Trophoblast cell (in vitro differentiated cells and primary cell): ENCODE measurements around the gene JUN.
A peak's percentile ranks its signal among the peaks of the same experiment; 100 is the strongest.

Experiments used
- DNase-seq, 2 donors: peaks; one replicate each; pipeline ENCODE4 v3.0.0-alpha.2; 2016
- H2AFZ ChIP-seq: 2 replicates; pipeline ENCODE4 v1.6.1; 2013; ENCODE audit warnings: low read length, moderate library complexity, mild to moderate bottlenecking; ENCODE audit not compliant: insufficient read depth, poor library complexity
- H2AK5ac ChIP-seq: 2 replicates; pipeline ENCODE4 v1.6.1; 2013; ENCODE audit warnings: mild to moderate bottlenecking, low read length
- H2BK120ac ChIP-seq: 2 replicates; pipeline ENCODE4 v1.6.1; 2013; ENCODE audit warnings: low read length, mild to moderate bottlenecking, moderate library complexity; ENCODE audit not compliant: insufficient read depth, poor library complexity
- H2BK12ac ChIP-seq: 2 replicates; pipeline ENCODE4 v1.6.1; 2013; ENCODE audit warnings: mild to moderate bottlenecking, low read length, moderate library complexity
- H2BK5ac ChIP-seq: 2 replicates; pipeline ENCODE4 v1.6.1; 2013; ENCODE audit warnings: low read length, low read depth, moderate library complexity, mild to moderate bottlenecking; ENCODE audit not compliant: poor library complexity
- H3K14ac ChIP-seq: 2 replicates; pipeline ENCODE4 v1.6.1; 2013; ENCODE audit warnings: mild to moderate bottlenecking, low read length
- H3K18ac ChIP-seq: 2 replicates; pipeline ENCODE4 v1.6.1; 2013; ENCODE audit warnings: mild to moderate bottlenecking, low read length
- H3K23ac ChIP-seq: 2 replicates; pipeline ENCODE4 v1.6.1; 2013; ENCODE audit warnings: low read length
- H3K27ac ChIP-seq: 2 replicates; pipeline ENCODE4 v1.5.1; 2013; ENCODE audit warnings: low read depth, mild to moderate bottlenecking, inconsistent platforms, low read length, moderate library complexity
- H3K27me3 ChIP-seq: 2 replicates; pipeline ENCODE4 v1.6.1; 2013; ENCODE audit warnings: inconsistent platforms, mild to moderate bottlenecking, low read length, moderate library complexity; ENCODE audit not compliant: insufficient read depth
- H3K36me3 ChIP-seq, 2 experiments: 1 replicate in 1 of 2; 2 replicates in 1 of 2; pipeline ENCODE4 v1.6.1; 2013; ENCODE audit warnings: low read length in 2 of 2, mild to moderate bottlenecking in 2 of 2, moderate library complexity in 1 of 2; ENCODE audit not compliant: insufficient read depth in 2 of 2, control insufficient read depth in 1 of 2
- H3K4ac ChIP-seq: 2 replicates; pipeline ENCODE4 v1.6.1; 2013; ENCODE audit warnings: low read depth, mild to moderate bottlenecking, low read length, moderate library complexity
- H3K4me1 ChIP-seq, 2 experiments: 1 replicate in 1 of 2; 2 replicates in 1 of 2; pipeline ENCODE4 v1.6.1; 2013; ENCODE audit warnings: low read length in 2 of 2, mild to moderate bottlenecking in 2 of 2, moderate library complexity in 1 of 2; ENCODE audit not compliant: insufficient read depth in 2 of 2, control insufficient read depth in 1 of 2
- H3K4me2 ChIP-seq: 2 replicates; pipeline ENCODE4 v1.6.1; 2013; ENCODE audit warnings: inconsistent platforms, mild to moderate bottlenecking, low read length, moderate library complexity
- H3K4me3 ChIP-seq: 2 replicates; pipeline ENCODE4 v1.5.1; 2013; ENCODE audit warnings: mild to moderate bottlenecking, low read depth, low read length, inconsistent platforms
- H3K79me1 ChIP-seq: one replicate; pipeline ENCODE4 v1.6.1; 2013; ENCODE audit warnings: low read length
- H3K79me2 ChIP-seq: 2 replicates; pipeline ENCODE4 v1.6.1; 2013; ENCODE audit warnings: low read length, mild to moderate bottlenecking; ENCODE audit not compliant: control insufficient read depth, insufficient read depth, poor library complexity
- H3K9ac ChIP-seq: 2 replicates; pipeline ENCODE4 v1.6.1; 2013; ENCODE audit warnings: mild to moderate bottlenecking, low read length
- H3K9me3 ChIP-seq: 2 replicates; pipeline ENCODE4 v1.6.1; 2013; ENCODE audit warnings: low read depth, mild to moderate bottlenecking, control low read depth, inconsistent platforms, low read length; ENCODE audit not compliant: insufficient read depth
- H4K12ac ChIP-seq: 2 replicates; pipeline ENCODE4 v1.6.1; 2013; ENCODE audit warnings: low read depth, mild to moderate bottlenecking, low read length, moderate library complexity
- H4K8ac ChIP-seq: 2 replicates; pipeline ENCODE4 v1.6.1; 2013; ENCODE audit warnings: low read depth, mild to moderate bottlenecking, low read length, moderate library complexity
- H4K91ac ChIP-seq: one replicate; pipeline ENCODE4 v1.6.1; 2013; ENCODE audit warnings: low read depth, mild to moderate bottlenecking, low read length, moderate library complexity
- WGBS: extraction: QIAGEN DNeasy Blood & Tissue Kit; methylation state at CpG from one replicate; pipeline ENCODE4 v1.1.7; 2013; ENCODE audit warnings: missing lambda C conversion rate; ENCODE audit not compliant: insufficient read length, insufficient coverage; ENCODE audit errors: extremely low coverage; 5-methylcytosine and 5-hydroxymethylcytosine counted together

JUN gene

DNA sequence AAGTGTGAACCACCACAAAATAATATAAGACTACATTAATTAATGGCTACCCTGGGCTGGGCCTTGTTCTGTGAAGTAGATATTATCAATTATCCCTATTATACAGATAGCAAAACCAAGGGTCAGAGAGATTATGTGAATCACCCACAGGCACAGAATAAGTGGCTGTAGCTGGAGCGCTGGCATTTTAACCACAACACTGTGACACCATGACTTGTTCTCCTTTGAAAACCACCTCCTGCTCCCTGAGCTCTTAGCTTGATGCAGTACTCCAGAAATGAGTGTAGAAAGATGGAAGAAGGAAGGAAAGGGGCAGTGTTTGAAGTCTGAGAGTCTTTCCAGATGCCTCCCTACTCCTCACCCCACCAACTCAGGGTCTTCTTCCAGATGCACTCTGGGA is 29.5 kb upstream of the JUN start:
- no peak overlapping the region for H2BK5ac ChIP-seq
- H2AFZ ChIP-seq, result no peak overlapping the region
- H3K18ac ChIP-seq, result no peak overlapping the region
- H4K8ac ChIP-seq, result no peak overlapping the region
- no peak overlapping the region for H4K12ac ChIP-seq
- no peak overlapping the region for H3K14ac ChIP-seq
- no peaks in the 10 kb centered on the region for H3K36me3 ChIP-seq
- H3K27me3 ChIP-seq, result no peaks in the 10 kb centered on the region
- H3K9ac ChIP-seq, result no peak overlapping the region
- H4K91ac ChIP-seq, result no peak overlapping the region
- H3K9me3 ChIP-seq, result no peaks in the 10 kb centered on the region
- peaks cover 18% of the 10 kb centered on the region for H3K79me1 ChIP-seq
- H2BK12ac ChIP-seq, result peak overlapping the region; percentile 38
- H3K23ac ChIP-seq, result no peak overlapping the region
- H3K4me1 ChIP-seq, result peaks cover 18 to 23% of the 10 kb centered on the region in 2 experiments
- no peak overlapping the region for H3K4me2 ChIP-seq
- H3K79me2 ChIP-seq, result peaks cover 8% of the 10 kb centered on the region
- no peak overlapping the region for H3K27ac ChIP-seq
- H2AK5ac ChIP-seq, result no peak overlapping the region
- H2BK120ac ChIP-seq, result no peak overlapping the region
- DNase-seq, result peak in 1 of 2 donors; percentile 4
- no peak overlapping the region for H3K4me3 ChIP-seq
- H3K4ac ChIP-seq, result no peak overlapping the region
- no CpG with 5 or more reads among the region's 1 CpG for WGBS

DNA sequence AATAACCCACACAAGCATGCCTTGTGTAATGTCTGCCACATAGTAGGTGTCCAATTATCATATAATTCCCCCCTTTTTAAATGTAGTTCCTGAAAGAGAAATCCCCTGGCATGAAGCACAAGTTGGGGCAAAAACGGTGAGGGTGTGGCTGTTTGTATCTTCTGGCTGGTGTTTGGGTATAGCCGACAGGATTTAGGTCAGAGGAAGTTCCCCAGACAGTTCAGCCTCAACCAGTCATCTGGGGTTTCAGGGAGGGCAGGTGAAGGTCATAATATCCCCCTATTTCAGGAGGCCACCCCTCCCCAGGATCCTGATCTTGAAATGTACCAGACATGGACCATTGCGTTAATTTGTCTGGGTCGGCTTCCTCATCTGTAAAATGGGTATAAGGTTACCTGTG is 29.1 kb upstream of the JUN start:
- H4K12ac ChIP-seq, result no peak overlapping the region
- H3K79me1 ChIP-seq, result peaks cover 18% of the 10 kb centered on the region
- H3K23ac ChIP-seq, result no peak overlapping the region
- no peak overlapping the region for H3K27ac ChIP-seq
- no peak overlapping the region for H2BK12ac ChIP-seq
- no peak overlapping the region for H3K4me3 ChIP-seq
- no peak overlapping the region for H4K91ac ChIP-seq
- DNase-seq, result no peak
- H3K14ac ChIP-seq, result no peak overlapping the region
- H3K9me3 ChIP-seq, result no peaks in the 10 kb centered on the region
- no peak overlapping the region for H3K4ac ChIP-seq
- H3K4me1 ChIP-seq, result peaks cover 18 to 23% of the 10 kb centered on the region in 2 experiments
- no peaks in the 10 kb centered on the region for H3K36me3 ChIP-seq
- H3K4me2 ChIP-seq, result no peak overlapping the region
- H2BK5ac ChIP-seq, result no peak overlapping the region
- H3K27me3 ChIP-seq, result no peaks in the 10 kb centered on the region
- WGBS, result no CpG with 5 or more reads among the region's 4 CpGs
- H2AFZ ChIP-seq, result no peak overlapping the region
- H2BK120ac ChIP-seq, result no peak overlapping the region
- H4K8ac ChIP-seq, result no peak overlapping the region
- no peak overlapping the region for H3K18ac ChIP-seq
- H3K9ac ChIP-seq, result no peak overlapping the region
- peaks cover 8% of the 10 kb centered on the region for H3K79me2 ChIP-seq
- no peak overlapping the region for H2AK5ac ChIP-seq

DNA sequence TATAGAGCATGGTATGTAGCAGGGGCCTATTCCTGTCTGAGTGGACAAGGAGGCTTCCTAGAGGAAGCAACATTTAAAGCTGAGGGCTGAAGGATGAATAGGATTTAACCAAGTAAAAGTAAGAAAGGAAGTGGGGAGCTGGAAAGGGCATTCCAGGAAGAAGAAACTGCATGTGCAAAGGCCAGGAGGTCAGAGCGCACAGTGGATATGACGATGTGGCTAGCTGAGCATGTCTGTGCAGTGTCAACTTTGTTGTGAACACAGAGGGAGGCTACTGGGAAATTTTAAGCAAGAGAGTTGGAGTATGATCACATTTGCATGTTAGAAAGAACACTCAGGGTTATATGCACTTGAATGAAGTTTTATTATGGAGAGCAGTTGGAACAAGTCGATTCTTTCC is 28.6 kb upstream of the JUN start:
- H3K79me1 ChIP-seq, result peaks cover 18% of the 10 kb centered on the region
- H3K4ac ChIP-seq, result no peak overlapping the region
- H3K36me3 ChIP-seq, result no peaks in the 10 kb centered on the region
- H4K12ac ChIP-seq, result no peak overlapping the region
- H3K23ac ChIP-seq, result no peak overlapping the region
- no peak overlapping the region for H4K91ac ChIP-seq
- no peak overlapping the region for H2BK120ac ChIP-seq
- no CpG with 5 or more reads among the region's 3 CpGs for WGBS
- H3K18ac ChIP-seq, result no peak overlapping the region
- H2AFZ ChIP-seq, result no peak overlapping the region
- H3K79me2 ChIP-seq, result peaks cover 8% of the 10 kb centered on the region
- no peak overlapping the region for H3K4me3 ChIP-seq
- no peak overlapping the region for H2AK5ac ChIP-seq
- H3K14ac ChIP-seq, result no peak overlapping the region
- no peak overlapping the region for H2BK5ac ChIP-seq
- H4K8ac ChIP-seq, result no peak overlapping the region
- no peak overlapping the region for H3K4me2 ChIP-seq
- peaks cover 18 to 23% of the 10 kb centered on the region in 2 experiments for H3K4me1 ChIP-seq
- H3K9me3 ChIP-seq, result no peaks in the 10 kb centered on the region
- DNase-seq, result no peak
- no peak overlapping the region for H3K9ac ChIP-seq
- no peak overlapping the region for H2BK12ac ChIP-seq
- no peaks in the 10 kb centered on the region for H3K27me3 ChIP-seq
- no peak overlapping the region for H3K27ac ChIP-seq

DNA sequence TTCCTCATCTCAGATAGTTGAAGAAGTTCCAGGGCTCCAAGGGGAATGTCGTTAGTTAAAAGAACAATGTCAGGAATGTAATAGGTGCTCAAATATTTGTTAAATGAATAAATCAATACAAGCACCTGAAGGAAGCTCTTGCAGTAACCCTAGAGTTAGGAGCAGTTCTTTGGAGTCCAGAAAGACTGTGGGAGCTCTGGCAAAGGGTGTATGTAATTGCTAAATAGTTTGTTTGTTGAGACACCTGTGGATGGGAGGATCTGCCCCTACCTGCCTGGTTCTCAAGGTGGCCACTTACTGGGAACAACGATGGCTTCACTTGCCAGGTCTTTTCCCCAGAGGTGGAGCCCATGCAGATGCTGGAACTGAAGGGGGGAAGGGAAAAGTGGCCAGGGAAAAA is 27.5 kb upstream of the JUN start:
- no peak for DNase-seq
- Histone ChIP-seq H3K9ac (no peak overlapping the region), H3K79me2 (peaks cover 8% of the 10 kb centered on the region), H3K4ac (no peak overlapping the region), H4K91ac (no peak overlapping the region), H2AK5ac (no peak overlapping the region), H3K18ac (no peak overlapping the region), H3K4me2 (no peak overlapping the region), H3K27ac (no peak overlapping the region), H2BK120ac (no peak overlapping the region), H3K79me1 (peaks cover 16% of the 10 kb centered on the region), H3K9me3 (no peaks in the 10 kb centered on the region), H4K12ac (no peak overlapping the region), H3K27me3 (no peaks in the 10 kb centered on the region), H3K4me1 (peaks cover 18 to 23% of the 10 kb centered on the region in 2 experiments), H3K36me3 (no peaks in the 10 kb centered on the region), H3K14ac (no peak overlapping the region), H2AFZ (no peak overlapping the region), H4K8ac (no peak overlapping the region), H2BK12ac (no peak overlapping the region), H3K23ac (no peak overlapping the region), H3K4me3 (no peak overlapping the region), H2BK5ac (no peak overlapping the region)
- no CpG with 5 or more reads among the region's 2 CpGs for WGBS
